CD4-positive, alpha-beta memory T cell (primary cell): ENCODE data around the gene TRPT1. TPM values are rescaled to one million over a fixed set of nuclear protein-coding genes. Genes with fewer than 3 reads are reported as not detected.

Experiments
- CTCF ChIA-PET: fragments of 350-600 bp; sonication (Branson Sonifier 250); formaldehyde crosslinking; loops from one replicate; lab custom pipeline; 2021; ENCODE audit warnings: inconsistent platforms; ENCODE audit not compliant: partially characterized antibody; lab: Charles Lee
- POLR2A ChIA-PET: fragments of 350-600 bp; sonication (Branson Sonifier 250); formaldehyde crosslinking; loops from one replicate; lab custom pipeline; 2021; ENCODE audit not compliant: partially characterized antibody; lab: Charles Lee
- DNase-seq, 5 donors: peaks; one replicate each; pipeline versions ENCODE4 v3.0.0 to v3.0.0-alpha.2; 2020 to 2022; ENCODE audit warnings: mixed read lengths in 1 of 5
- H3K27ac ChIP-seq: one replicate; pipeline ENCODE4 v1.7.0; 2013; ENCODE audit warnings: low read depth, low read length
- H3K27me3 ChIP-seq: 2 replicates; pipeline ENCODE4 v1.7.0; 2013; ENCODE audit warnings: mild to moderate bottlenecking, low read length, moderate library complexity; ENCODE audit not compliant: insufficient read depth
- H3K36me3 ChIP-seq: 2 replicates; pipeline ENCODE4 v1.7.0; 2013; ENCODE audit warnings: mild to moderate bottlenecking, low read length, moderate library complexity; ENCODE audit not compliant: insufficient read depth
- H3K4me1 ChIP-seq: 2 replicates; pipeline ENCODE4 v1.7.0; 2013; ENCODE audit warnings: mild to moderate bottlenecking, low read length, moderate library complexity; ENCODE audit not compliant: insufficient read depth
- H3K4me3 ChIP-seq, 2 donors: one replicate each; pipeline ENCODE4 v1.7.0; 2013; ENCODE audit warnings: low read length in 2 of 2, mild to moderate bottlenecking in 1 of 2
- H3K9me3 ChIP-seq, 2 donors: one replicate each; pipeline ENCODE4 v1.7.0; 2013; ENCODE audit warnings: low read length in 2 of 2, control low read depth in 1 of 2; ENCODE audit not compliant: control insufficient read depth in 1 of 2
- H3K27ac Mint-ChIP-seq, 7 donors: one replicate each; pipeline ENCODE4 v1.8.0; 2020 to 2021; ENCODE audit warnings: mixed read lengths in 7 of 7, mild to moderate bottlenecking in 6 of 7, inconsistent platforms in 3 of 7, moderate library complexity in 3 of 7
- H3K27me3 Mint-ChIP-seq, 2 donors: one replicate each; pipeline ENCODE4 v1.8.0; 2020 to 2021; ENCODE audit warnings: mixed read lengths in 2 of 2
- H3K36me3 Mint-ChIP-seq, 2 donors: one replicate each; pipeline ENCODE4 v1.8.0; 2020 to 2021; ENCODE audit warnings: mixed read lengths in 2 of 2, inconsistent platforms in 1 of 2, mild to moderate bottlenecking in 1 of 2
- H3K4me1 Mint-ChIP-seq, 4 donors: one replicate each; pipeline ENCODE4 v1.8.0; 2020 to 2021; ENCODE audit warnings: mixed read lengths in 4 of 4, mild to moderate bottlenecking in 1 of 4
- H3K4me3 Mint-ChIP-seq, 8 donors: one replicate each; pipeline ENCODE4 v1.8.0; 2020 to 2021; ENCODE audit warnings: mixed read lengths in 8 of 8, mild to moderate bottlenecking in 7 of 8, moderate library complexity in 6 of 8, inconsistent platforms in 3 of 8
- H3K9me3 Mint-ChIP-seq, 8 donors: one replicate each; pipeline ENCODE4 v1.8.0; 2020 to 2021; ENCODE audit warnings: mixed read lengths in 8 of 8, mild to moderate bottlenecking in 5 of 8, inconsistent platforms in 3 of 8, moderate library complexity in 1 of 8
- intact Hi-C: fragments of 100-400 bp; cut with micrococcal nuclease; formaldehyde crosslinking; loops from one replicate; pipeline ENCODE4 v1.15.1; 2023
- polyA plus RNA-seq, 2 donors: library from polyadenylated mRNA; unstranded; fragments of 300-500 nt; fragmentation: Illumina TruSeq; gene quantifications; one replicate each; pipeline ENCODE4 v1.2.3, GENCODE V29; 2021
- total RNA-seq, 2 experiments: library from RNA; stranded (reverse); gene quantifications; one replicate each; pipeline ENCODE4 v1.2.3, GENCODE V29; 2021

TRPT1 gene
- total and polyA plus RNA-seq, 4 experiments from 2014 or later: 31.1 to 42.1 (median 36.4) TPM

DNA sequence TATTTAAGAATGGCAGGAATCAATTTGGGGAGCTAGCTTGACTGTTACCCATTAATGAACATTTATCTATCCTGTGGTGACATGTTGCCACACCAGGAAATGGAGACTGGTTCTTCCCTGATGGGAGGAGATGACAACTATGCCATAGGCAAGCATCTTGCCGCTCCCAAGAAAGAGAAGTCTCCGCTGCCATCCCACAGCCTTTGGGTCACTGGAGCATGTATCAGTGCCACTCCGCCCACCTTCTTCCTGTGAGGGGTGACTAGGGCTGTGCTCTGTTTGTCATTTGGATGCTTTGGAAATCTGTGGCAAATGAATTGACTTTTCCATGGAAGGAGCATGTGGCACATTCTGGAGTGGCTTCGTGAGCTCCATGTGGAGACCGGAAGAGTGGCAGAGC is 33.6 kb downstream of the TRPT1 start:
- H3K4me3 Mint-ChIP-seq: no peak overlapping the region

DNA sequence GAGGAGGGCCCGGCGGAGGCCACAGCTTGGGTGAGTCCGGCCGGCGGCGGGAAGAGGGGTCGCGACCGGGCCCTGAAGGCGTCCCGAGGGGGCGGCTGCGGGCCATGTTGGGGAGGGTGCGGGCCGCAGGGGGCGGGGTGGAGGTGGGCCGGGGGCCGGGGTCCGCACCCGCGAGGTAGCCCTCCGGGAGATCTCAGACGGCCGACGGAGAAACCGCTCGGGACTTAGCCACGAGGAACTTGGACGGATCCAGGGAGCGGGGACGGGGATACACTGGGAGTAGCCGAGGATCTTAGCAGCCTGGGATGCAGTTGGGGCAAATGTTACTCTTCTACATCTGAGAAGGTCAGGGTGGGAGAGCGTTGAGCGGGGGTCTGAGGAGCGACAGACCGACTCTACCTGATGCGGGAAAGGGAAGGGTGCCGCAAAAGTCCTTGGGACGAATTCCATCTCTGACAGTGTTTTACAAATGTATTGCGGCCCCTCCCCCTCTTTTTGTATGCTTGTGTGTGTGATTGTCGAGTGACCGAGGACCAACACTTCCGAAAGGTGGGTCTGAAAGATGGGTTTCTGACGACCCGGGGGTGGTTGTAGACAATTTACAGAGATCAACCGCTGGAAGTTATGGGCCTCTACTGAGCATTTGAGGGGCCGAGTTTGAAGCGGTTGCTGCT is 39.4 kb downstream of the TRPT1 start:
- Histone ChIP-seq H3K9me3 (no peaks in the 10 kb centered on the region), H3K36me3 (no peaks in the 10 kb centered on the region), H3K4me3 (no peak overlapping the region), H3K27ac (no peak overlapping the region), H3K27me3 (no peaks in the 10 kb centered on the region), H3K4me1 (peaks cover 30% of the 10 kb centered on the region)
- Mint-ChIP-seq H3K36me3 (peaks cover 0 to 12% of the 10 kb centered on the region in 2 donors), H3K27me3 (no peaks in the 10 kb centered on the region), H3K4me3 (no peak overlapping the region), H3K4me1 (peaks cover 11 to 51% (median 32%) of the 10 kb centered on the region in 4 donors), H3K27ac (peak overlapping the region in 1 of 7 donors; percentile 91), H3K9me3 (peaks cover 0 to 3% (median 0%) of the 10 kb centered on the region in 8 donors)
- DNase-seq: peak; percentile 28 to 64 (median 36)
- intact Hi-C loops: loop anchor here (1.0 to 5.0 kb wide), 4 partner anchors 40 to 504 kb away; partner anchors contain the start of genes FKBP2, NUDT22, OTUB1 and RTN3
- POLR2A ChIA-PET: interaction anchor here (0.8 to 6.0 kb wide), 31 partner anchors 10 to 1355 kb away, joined by 3 to 128 read pairs (median 5); partner anchors contain the start of genes BAD, CCDC88B, COX8A and ESRRA
- CTCF ChIA-PET: interaction anchor here (1.0 to 8.3 kb wide), 8 partner anchors 9 to 131 kb away, joined by 3 to 106 read pairs (median 4); partner anchors contain the start of genes CATSPERZ, FERMT3, PRDX5 and TRMT112

More for the DNA sequence above, 33.6 kb downstream of the TRPT1 start:
- Mint-ChIP-seq H3K27me3 (no peaks in the 10 kb centered on the region), H3K4me1 (peaks cover 8 to 45% (median 18%) of the 10 kb centered on the region in 4 donors), H3K36me3 (peaks cover 29 to 52% of the 10 kb centered on the region in 2 donors), H3K27ac (no peak overlapping the region), H3K9me3 (no peaks in the 10 kb centered on the region)
- Histone ChIP-seq H3K4me3 (no peak overlapping the region), H3K36me3 (peaks cover 49% of the 10 kb centered on the region), H3K27me3 (no peaks in the 10 kb centered on the region), H3K4me1 (peaks cover 16% of the 10 kb centered on the region), H3K27ac (no peak overlapping the region), H3K9me3 (no peaks in the 10 kb centered on the region)
- intact Hi-C loops: no loop called here
- ChIA-PET POLR2A (interaction anchor here (0.7 to 1.5 kb wide), 2 partner anchors 12 to 108 kb away, joined by 3 read pairs; partner anchors contain the start of gene CATSPERZ), CTCF (interaction anchor here (0.8 to 8.3 kb wide), 7 partner anchors 13 to 150 kb away, joined by 3 to 106 read pairs (median 9); partner anchors contain the start of genes CATSPERZ and FERMT3)
- DNase-seq: no peak

DNA sequence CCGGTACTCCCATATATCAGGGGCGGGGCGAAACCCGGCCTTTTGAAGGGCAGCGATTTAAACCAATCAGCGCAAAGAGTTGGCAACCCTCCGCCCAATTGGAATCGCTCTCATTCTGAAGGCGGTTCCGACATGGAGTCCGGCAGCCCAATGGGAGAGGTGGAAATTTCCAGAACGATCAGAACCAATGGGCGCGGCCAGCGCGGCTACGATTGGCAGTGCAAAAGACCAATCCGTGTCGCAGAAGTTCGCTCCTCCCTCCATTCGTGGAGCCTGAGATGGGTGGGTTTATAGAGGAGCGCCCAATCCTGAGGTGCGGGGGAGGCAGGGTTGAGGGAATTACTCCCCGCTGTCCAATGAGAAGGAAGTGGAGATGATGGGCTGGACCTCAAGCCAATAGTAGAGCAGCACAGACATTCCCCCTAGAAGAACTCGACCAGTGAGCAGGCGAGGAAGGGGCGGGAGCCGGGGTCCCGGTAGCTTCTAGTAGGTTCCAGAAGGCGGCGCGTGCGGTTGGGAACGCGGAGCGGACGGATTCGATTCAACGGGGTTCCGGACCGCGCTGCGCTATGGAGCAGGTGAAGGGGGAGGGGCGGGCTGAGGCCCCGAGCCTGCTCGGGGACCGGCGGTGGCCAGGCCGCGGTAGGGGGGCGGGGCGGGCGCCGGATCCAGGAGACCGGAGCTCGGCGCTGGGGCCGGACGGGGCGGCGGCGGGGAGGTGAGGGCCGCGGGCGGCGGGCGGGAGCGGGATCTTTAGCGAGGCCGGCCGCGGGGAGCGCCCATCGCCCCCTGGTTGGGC is 40.1 kb downstream of the TRPT1 start, which contains the start of gene STIP1:
Gene STIP1, plus strand, starts transcription at position 479 of the 799 bp plus-strand sequence. Its CDS starts 91 bp downstream, at position 570.
- H3K36me3 ChIP-seq: no peaks in the 10 kb centered on the region
- peak within 1 kb of the TSS; percentile 79 for H3K27ac ChIP-seq
- no peaks in the 10 kb centered on the region for H3K9me3 ChIP-seq
- peaks cover 0 to 3% (median 0%) of the 10 kb centered on the region in 8 donors for H3K9me3 Mint-ChIP-seq
- peak within 1 kb of the TSS; percentile 91 to 98 (median 97) for H3K27ac Mint-ChIP-seq
- intact Hi-C loops: loop anchor here (1.0 to 5.0 kb wide), 9 partner anchors 18 to 504 kb away; partner anchors contain the start of genes ESRRA, FKBP2, GPR137 and MACROD1
- no peaks in the 10 kb centered on the region for H3K27me3 Mint-ChIP-seq
- H3K27me3 ChIP-seq: no peaks in the 10 kb centered on the region
- peaks cover 11 to 52% (median 33%) of the 10 kb centered on the region in 4 donors for H3K4me1 Mint-ChIP-seq
- H3K4me3 Mint-ChIP-seq: peak within 1 kb of the TSS; percentile 95 to 99 (median 97)
- peak; percentile 99 to 100 (median 99) for DNase-seq
- H3K36me3 Mint-ChIP-seq: peaks cover 0 to 12% of the 10 kb centered on the region in 2 donors
- POLR2A ChIA-PET: interaction anchor here (0.7 to 6.0 kb wide), 33 partner anchors 10 to 1354 kb away, joined by 3 to 128 read pairs (median 5); partner anchors contain the start of genes BAD, CATSPERZ, CCDC88B and COX8A
- peak within 1 kb of the TSS; percentile 64 to 71 for H3K4me3 ChIP-seq
- CTCF ChIA-PET: interaction anchor here (1.0 to 8.3 kb wide), 7 partner anchors 9 to 132 kb away, joined by 3 to 106 read pairs (median 4); partner anchors contain the start of genes CATSPERZ, DNAJC4, FERMT3 and PRDX5
- H3K4me1 ChIP-seq: peaks cover 29% of the 10 kb centered on the region

DNA sequence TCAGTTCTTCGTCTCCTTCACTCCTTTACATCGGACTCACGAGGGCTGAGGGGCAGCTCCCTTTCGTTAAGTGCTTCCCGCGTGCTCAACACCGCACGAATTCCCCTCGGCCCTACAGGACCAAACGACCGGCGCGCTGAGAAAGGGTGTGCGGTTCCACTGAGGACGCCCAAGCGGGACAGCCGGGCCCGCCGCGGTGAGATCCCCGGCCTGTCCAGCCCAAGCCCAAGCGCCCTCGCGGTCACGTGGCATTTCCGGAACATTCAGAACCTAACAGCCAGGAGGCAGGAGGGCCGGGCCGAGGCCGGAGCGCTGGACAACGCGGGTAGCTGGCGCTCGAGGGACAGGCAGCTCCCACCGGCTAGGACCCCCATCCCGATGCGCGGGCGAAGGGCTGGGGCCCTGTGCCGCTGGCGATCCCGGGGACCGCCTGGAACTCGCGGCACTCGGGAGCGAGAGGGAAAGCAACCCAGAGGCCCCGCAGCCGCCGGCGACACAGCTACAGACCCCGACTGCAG is 40.8 kb downstream of the TRPT1 start:
- Histone ChIP-seq H3K27me3 (no peaks in the 10 kb centered on the region), H3K36me3 (no peaks in the 10 kb centered on the region), H3K4me3 (peak overlapping the region; percentile 64 to 71), H3K4me1 (peaks cover 29% of the 10 kb centered on the region), H3K27ac (peak overlapping the region; percentile 79), H3K9me3 (no peaks in the 10 kb centered on the region)
- Mint-ChIP-seq H3K27me3 (no peaks in the 10 kb centered on the region), H3K4me1 (peaks cover 9 to 48% (median 29%) of the 10 kb centered on the region in 4 donors), H3K9me3 (peaks cover 0 to 3% (median 0%) of the 10 kb centered on the region in 8 donors), H3K27ac (peak overlapping the region; percentile 84 to 98 (median 92)), H3K36me3 (peaks cover 0 to 8% of the 10 kb centered on the region in 2 donors), H3K4me3 (peak overlapping the region; percentile 95 to 99 (median 97))
- intact Hi-C loops: loop anchor here (1.0 to 5.0 kb wide), 6 partner anchors 18 to 503 kb away; partner anchors contain the start of genes ESRRA, GPR137, MACROD1 and RTN3
- no peak for DNase-seq
- POLR2A ChIA-PET: interaction anchor here (0.6 to 6.0 kb wide), 32 partner anchors 9 to 1353 kb away, joined by 3 to 128 read pairs (median 5); partner anchors contain the start of genes BAD, CATSPERZ, CCDC88B and COX8A
- CTCF ChIA-PET: interaction anchor here (0.9 to 8.3 kb wide), 8 partner anchors 10 to 133 kb away, joined by 3 to 106 read pairs (median 4); partner anchors contain the start of genes CATSPERZ, DNAJC4, FERMT3 and PRDX5

DNA sequence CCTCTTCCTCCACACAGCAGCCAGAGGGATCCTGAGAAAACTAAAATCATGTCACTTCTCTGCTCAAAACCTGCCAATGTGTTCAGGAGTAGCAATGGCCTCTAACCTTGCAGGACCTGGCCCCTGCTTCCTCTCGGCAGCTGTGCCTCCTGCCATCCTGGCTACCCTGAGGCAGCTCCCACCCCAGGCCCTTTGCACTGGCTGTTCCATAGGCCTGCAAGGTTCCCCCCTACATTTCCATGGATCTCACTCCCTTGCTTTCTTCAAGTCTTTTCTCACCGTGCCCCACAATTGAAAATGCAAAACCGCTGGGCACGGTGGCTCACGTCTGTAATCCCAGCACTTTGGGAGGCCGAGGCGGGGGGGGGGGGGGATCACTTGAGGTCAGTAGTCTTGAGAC is 42.1 kb downstream of the TRPT1 start:
- peaks cover 0 to 6% of the 10 kb centered on the region in 2 donors for H3K36me3 Mint-ChIP-seq
- Histone ChIP-seq H3K36me3 (no peaks in the 10 kb centered on the region), H3K4me3 (no peak overlapping the region), H3K4me1 (peaks cover 19% of the 10 kb centered on the region), H3K27ac (no peak overlapping the region), H3K27me3 (no peaks in the 10 kb centered on the region), H3K9me3 (no peaks in the 10 kb centered on the region)
- peaks cover 0 to 3% (median 0%) of the 10 kb centered on the region in 8 donors for H3K9me3 Mint-ChIP-seq
- no peak for DNase-seq
- peak overlapping the region in 2 of 7 donors; percentile 35 to 38 for H3K27ac Mint-ChIP-seq
- intact Hi-C loops: loop anchor here (2.0 kb wide), 1 partner anchor 17 kb away; the partner anchor contains the start of gene MACROD1
- ChIA-PET CTCF (interaction anchor here (8.3 kb wide), 1 partner anchor 21 kb away, joined by 106 read pairs; the partner anchor contains the start of gene FERMT3), POLR2A (interaction anchor here (3.9 to 6.0 kb wide), 2 partner anchors 18 to 22 kb away, joined by 25 to 128 read pairs; partner anchors contain the start of genes FERMT3 and MACROD1)
- H3K4me3 Mint-ChIP-seq: peak overlapping the region in 2 of 8 donors; percentile 36 to 64
- peaks cover 7 to 43% (median 22%) of the 10 kb centered on the region in 4 donors for H3K4me1 Mint-ChIP-seq
- H3K27me3 Mint-ChIP-seq: no peaks in the 10 kb centered on the region
